ENCODE measurements around the gene CELF2. TPM values are rescaled to one million over a fixed set of nuclear protein-coding genes. Genes with fewer than 3 reads are reported as not detected.

Gene CELF2
- total RNA-seq, 1 donor from 2014 or later, result 110 TPM

DNA sequence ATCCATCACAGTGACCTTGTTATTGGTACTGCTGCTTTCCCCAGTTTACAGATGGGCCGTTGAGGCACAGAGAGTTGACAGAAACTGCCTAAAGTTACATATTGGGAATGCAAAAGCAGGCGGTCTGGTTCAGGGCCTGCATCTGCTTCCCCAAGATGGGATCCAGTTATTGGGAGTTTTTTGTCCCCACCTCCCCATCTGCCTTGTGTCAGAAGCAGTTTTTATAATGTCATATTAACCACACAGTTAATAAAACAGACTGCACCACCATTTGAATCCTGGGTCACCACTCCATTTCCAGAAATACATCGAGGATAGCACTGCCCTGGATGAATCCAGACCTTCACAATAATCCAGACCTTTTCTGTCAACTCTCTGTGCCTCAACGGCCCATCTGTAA, 67.9 kb downstream of the CELF2 start:
- intact Hi-C loops (cut with micrococcal nuclease), result no loop called here
- Mint-ChIP-seq H3K9me3 (no peaks in the 10 kb centered on the region), H3K27me3 (ENCODE audit: insufficient read depth) (peaks cover 5% of the 10 kb centered on the region), H3K36me3 (ENCODE audit: low read depth) (no peaks in the 10 kb centered on the region), H3K4me1 (ENCODE audit: low read depth) (no peaks in the 10 kb centered on the region), H3K27ac (no peak overlapping the region), H3K4me3 (no peak overlapping the region)
- no peak for DNase-seq (ENCODE audit: low spot score)

DNA sequence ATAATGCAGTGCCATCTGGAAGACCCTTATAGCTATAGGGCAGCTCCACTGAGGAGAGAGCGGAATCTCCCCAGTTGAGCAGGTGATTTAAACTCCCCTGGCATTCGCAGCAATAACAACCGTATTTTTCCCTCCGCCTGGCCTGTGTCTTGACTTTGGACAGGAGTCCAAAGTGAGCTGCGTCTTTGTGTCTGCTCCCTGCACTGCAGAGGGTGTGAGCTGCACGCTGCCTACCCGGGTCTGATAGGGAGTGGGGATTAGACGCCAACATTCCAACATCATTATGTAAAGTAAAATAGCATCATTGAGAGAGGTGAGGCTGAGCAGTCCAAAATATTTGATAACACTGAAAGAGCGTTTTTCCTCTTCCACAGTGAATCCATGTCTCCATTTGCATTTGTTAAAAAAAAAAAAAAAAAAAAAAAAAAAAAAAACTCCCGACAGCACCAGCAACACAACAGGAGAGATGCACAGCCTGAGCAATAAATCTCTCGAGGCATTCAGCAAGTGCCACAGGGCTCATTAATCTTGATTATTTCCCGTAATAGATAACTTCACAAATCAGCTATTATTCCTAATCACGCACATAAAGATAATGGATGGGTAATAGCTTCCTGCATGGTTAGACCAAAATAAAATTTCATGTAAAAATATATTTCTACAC, 68.6 kb downstream of the CELF2 start:
- no peaks in the 10 kb centered on the region for H3K36me3 Mint-ChIP-seq (ENCODE audit: low read depth)

DNA sequence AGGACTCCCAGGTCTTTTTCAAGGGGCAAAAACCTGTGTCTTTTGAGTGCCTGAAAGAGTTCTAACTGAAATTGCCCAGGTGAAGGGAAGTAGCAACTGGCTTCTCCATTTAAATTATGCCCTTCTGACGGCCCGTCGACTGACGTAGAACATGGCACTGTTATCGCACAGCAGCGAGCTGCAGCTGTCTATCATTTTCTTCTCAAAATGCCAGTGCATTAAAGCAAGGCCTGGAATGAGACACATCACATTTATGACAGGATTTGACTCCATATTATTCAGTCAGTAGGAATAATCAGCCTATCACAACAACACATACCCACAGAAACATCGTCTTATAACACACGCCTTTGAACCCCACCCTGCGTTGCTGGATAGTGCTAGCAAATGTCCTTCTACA, 69.7 kb downstream of the CELF2 start:
- H3K9me3 Mint-ChIP-seq, result no peaks in the 10 kb centered on the region
- intact Hi-C loops (cut with micrococcal nuclease), result no loop called here

More for the DNA sequence above, 68.6 kb downstream of the CELF2 start:
- Mint-ChIP-seq H3K4me3 (no peak overlapping the region), H3K9me3 (no peaks in the 10 kb centered on the region), H3K27ac (no peak overlapping the region), H3K27me3 (ENCODE audit: insufficient read depth) (peaks cover 5% of the 10 kb centered on the region), H3K4me1 (ENCODE audit: low read depth) (no peaks in the 10 kb centered on the region)
- intact Hi-C loops (cut with micrococcal nuclease), result no loop called here
- DNase-seq (ENCODE audit: low spot score), result no peak

DNA sequence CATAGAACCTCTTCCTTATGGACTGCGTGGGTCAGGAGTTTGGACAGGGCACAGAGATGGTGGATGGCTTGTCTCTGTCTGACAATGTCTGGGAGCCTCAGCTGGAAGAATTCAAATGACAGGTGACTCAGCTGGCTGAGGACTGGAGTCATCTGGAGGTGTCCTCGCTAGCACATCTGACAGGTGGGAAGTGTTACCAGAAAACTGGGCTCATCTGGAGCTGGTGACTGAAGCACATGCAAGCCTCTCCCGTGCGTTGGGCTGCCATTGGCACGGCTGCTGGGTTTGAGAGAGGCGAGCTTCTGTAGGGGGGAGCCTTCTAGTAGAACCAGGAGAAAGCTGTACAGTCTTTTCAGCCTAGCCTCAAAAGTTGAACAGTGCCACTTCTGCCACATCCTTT, 71.0 kb downstream of the CELF2 start:
- H3K9me3 Mint-ChIP-seq, result no peaks in the 10 kb centered on the region
- H3K27ac Mint-ChIP-seq, result no peak overlapping the region
- H3K36me3 Mint-ChIP-seq (ENCODE audit: low read depth), result no peaks in the 10 kb centered on the region
- intact Hi-C loops (cut with micrococcal nuclease), result no loop called here
- peaks cover 10% of the 10 kb centered on the region for H3K27me3 Mint-ChIP-seq (ENCODE audit: insufficient read depth)
- DNase-seq (ENCODE audit: low spot score), result no peak
- no peak overlapping the region for H3K4me3 Mint-ChIP-seq
- no peaks in the 10 kb centered on the region for H3K4me1 Mint-ChIP-seq (ENCODE audit: low read depth)

More for the DNA sequence above, 69.7 kb downstream of the CELF2 start:
- no peak overlapping the region for H3K27ac Mint-ChIP-seq
- H3K36me3 Mint-ChIP-seq (ENCODE audit: low read depth), result no peaks in the 10 kb centered on the region
- H3K4me3 Mint-ChIP-seq, result no peak overlapping the region
- DNase-seq (ENCODE audit: low spot score), result no peak
- no peaks in the 10 kb centered on the region for H3K4me1 Mint-ChIP-seq (ENCODE audit: low read depth)
- H3K27me3 Mint-ChIP-seq (ENCODE audit: insufficient read depth), result peaks cover 8% of the 10 kb centered on the region

DNA sequence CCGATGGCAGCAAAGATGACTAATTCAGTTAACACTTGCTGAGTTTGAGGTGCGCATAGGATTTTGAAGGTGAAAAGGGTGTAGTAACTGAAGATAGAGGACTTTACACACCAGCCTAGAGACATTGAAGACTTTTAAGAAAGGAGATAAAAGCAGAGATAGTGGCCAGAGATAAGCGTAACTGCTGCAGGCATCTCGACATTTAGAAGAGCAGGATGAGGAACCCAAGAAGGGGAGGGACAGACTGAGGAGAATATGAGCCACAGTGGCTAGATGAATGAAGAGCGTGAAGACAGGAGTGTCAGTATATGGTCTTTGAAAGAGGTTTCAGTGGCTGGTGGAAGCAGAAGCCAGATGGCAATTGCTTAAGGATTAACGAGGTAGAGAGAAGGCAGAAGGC, 71.6 kb downstream of the CELF2 start:
- Mint-ChIP-seq H3K4me1 (ENCODE audit: low read depth) (no peaks in the 10 kb centered on the region), H3K9me3 (no peaks in the 10 kb centered on the region)
- intact Hi-C loops (cut with micrococcal nuclease), result no loop called here

DNA sequence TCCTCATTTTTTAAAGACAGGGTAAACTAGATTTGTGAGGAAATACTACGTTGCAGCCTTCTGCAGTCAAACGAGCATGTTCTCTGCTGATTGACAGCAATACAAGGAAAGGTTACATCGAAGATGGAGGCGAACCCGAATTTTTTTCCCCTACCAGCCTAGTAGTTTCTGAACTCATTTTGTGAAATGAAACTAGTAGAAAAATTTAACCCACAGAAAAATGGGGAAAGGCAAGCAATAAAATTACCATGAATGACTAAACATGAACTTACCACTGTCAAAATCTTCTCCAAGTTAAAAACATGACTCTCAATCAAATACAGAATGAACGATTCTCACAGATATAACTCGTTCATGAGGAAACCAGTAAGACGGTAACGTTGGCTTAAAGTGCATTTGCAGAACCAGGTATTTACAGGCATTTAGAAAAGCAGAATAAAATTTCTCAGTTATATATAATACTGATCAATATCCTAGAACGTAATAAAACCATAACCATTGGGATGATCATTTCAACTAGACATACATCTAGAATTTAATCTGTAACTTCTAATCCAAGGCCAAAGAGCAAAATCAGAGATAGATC, 73.9 kb downstream of the CELF2 start:
- Mint-ChIP-seq H3K4me3 (no peak overlapping the region), H3K4me1 (ENCODE audit: low read depth) (no peaks in the 10 kb centered on the region), H3K27ac (no peak overlapping the region), H3K9me3 (no peaks in the 10 kb centered on the region), H3K36me3 (ENCODE audit: low read depth) (no peaks in the 10 kb centered on the region), H3K27me3 (ENCODE audit: insufficient read depth) (peaks cover 24% of the 10 kb centered on the region)
- DNase-seq (ENCODE audit: low spot score), result no peak
- intact Hi-C loops (cut with micrococcal nuclease), result loop anchor here (5.0 kb wide), 1 partner anchor 56 kb away; no protein-coding TSS in a partner anchor

More for the DNA sequence above, 71.6 kb downstream of the CELF2 start:
- Mint-ChIP-seq H3K4me3 (no peak overlapping the region), H3K27ac (no peak overlapping the region), H3K36me3 (ENCODE audit: low read depth) (no peaks in the 10 kb centered on the region), H3K27me3 (ENCODE audit: insufficient read depth) (peaks cover 11% of the 10 kb centered on the region)
- DNase-seq (ENCODE audit: low spot score), result no peak

DNA sequence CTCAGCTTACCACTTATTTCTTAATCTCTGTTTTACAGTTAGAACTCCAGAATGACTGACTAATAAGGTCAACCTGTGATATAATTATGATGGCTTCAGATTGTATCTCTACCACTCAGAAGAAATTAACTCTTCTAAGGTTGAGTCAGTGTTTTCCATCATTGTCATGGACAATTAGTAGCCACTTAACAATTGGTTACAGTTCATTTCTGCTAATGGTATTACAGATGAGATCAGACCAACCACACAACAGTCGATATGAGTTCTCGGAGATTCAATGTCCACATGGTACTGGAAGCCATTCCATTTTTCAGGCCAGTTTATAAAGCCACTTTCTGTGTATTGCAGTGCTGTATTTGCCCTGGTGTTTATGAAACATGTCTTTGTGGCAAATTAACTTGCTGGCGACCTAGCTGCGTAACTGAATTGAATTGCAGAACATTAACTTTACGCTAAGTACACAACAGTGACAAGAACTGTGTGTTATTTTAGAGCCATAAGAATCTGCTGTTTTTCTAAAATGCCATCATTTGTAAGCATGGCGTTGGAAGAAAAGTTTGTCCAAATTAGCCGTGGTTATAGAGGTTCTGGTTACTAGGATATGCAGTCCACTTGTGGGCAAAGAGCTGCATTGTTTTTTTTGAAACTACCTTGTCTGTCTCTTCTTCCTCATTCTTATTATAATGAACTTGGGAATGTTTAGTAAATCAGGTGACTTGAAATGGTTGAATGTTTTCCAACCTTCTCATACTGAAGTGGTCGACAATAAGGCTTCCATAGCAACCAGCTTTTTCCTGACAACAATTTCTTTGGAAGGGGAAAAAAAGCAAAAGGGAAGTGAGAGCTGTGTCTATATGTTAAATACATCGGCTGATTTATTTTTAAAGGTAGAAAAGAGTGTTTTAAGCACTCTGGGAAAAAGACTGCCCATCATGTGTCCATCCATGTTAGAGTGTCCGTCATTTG, 76.4 kb downstream of the CELF2 start:
- no peak for DNase-seq (ENCODE audit: low spot score)
- Mint-ChIP-seq H3K9me3 (no peaks in the 10 kb centered on the region), H3K4me3 (no peak overlapping the region), H3K27me3 (ENCODE audit: insufficient read depth) (peaks cover 29% of the 10 kb centered on the region), H3K4me1 (ENCODE audit: low read depth) (peaks cover 8% of the 10 kb centered on the region), H3K27ac (no peak overlapping the region), H3K36me3 (ENCODE audit: low read depth) (no peaks in the 10 kb centered on the region)
- intact Hi-C loops (cut with micrococcal nuclease), result loop anchor here (5.0 kb wide), 1 partner anchor 53 kb away; no protein-coding TSS in a partner anchor

DNA sequence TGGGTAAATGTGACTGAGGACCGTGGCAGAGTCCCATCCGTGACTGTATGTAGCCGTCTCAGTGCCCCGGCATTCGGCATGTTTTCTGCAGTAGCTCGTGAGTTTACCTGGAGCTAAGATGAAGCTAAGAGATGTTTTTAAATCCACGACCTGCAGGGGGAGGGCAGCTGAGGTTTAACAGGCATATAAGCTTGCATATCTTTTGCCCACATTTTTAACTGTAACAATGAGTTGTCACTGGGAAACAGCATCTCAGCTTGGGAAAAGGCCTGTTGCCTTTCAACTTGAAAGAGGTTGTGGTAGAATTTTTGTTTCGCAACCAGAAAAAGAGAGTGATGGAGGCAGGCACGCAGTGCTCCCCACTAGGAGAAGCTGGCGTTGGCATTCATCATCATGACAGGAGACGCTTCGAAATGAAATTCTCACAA, 77.7 kb downstream of the CELF2 start:
- no peak for DNase-seq (ENCODE audit: low spot score)
- Mint-ChIP-seq H3K36me3 (ENCODE audit: low read depth) (no peaks in the 10 kb centered on the region), H3K4me3 (no peak overlapping the region), H3K27ac (no peak overlapping the region), H3K27me3 (ENCODE audit: insufficient read depth) (peaks cover 29% of the 10 kb centered on the region), H3K4me1 (ENCODE audit: low read depth) (peaks cover 8% of the 10 kb centered on the region), H3K9me3 (no peaks in the 10 kb centered on the region)
- intact Hi-C loops (cut with micrococcal nuclease), result no loop called here

DNA sequence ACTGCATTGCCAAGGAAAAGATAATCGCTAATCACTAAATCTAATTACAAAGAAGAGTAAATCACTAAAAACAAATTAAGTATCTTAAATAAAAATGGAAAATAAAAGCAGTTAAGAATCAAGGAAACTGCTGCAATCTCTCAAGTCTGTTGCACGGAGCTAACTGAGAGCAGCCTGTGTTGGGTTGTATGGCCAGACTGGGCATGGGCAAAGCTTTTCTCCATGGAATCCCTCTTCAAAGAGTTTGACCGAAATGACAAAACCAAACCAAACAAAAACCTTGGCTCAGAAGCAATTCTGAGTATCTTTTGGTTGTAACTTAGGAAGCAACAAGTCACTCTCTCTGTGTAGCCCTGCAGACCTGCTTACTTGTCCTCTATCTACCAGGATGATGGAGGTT, 78.8 kb downstream of the CELF2 start:
- peaks cover 8% of the 10 kb centered on the region for H3K4me1 Mint-ChIP-seq (ENCODE audit: low read depth)
- H3K27me3 Mint-ChIP-seq (ENCODE audit: insufficient read depth), result peaks cover 35% of the 10 kb centered on the region
- no peaks in the 10 kb centered on the region for H3K9me3 Mint-ChIP-seq
- DNase-seq (ENCODE audit: low spot score), result no peak
- no peak overlapping the region for H3K4me3 Mint-ChIP-seq
- H3K27ac Mint-ChIP-seq, result no peak overlapping the region
- no peaks in the 10 kb centered on the region for H3K36me3 Mint-ChIP-seq (ENCODE audit: low read depth)
- intact Hi-C loops (cut with micrococcal nuclease), result no loop called here

DNA sequence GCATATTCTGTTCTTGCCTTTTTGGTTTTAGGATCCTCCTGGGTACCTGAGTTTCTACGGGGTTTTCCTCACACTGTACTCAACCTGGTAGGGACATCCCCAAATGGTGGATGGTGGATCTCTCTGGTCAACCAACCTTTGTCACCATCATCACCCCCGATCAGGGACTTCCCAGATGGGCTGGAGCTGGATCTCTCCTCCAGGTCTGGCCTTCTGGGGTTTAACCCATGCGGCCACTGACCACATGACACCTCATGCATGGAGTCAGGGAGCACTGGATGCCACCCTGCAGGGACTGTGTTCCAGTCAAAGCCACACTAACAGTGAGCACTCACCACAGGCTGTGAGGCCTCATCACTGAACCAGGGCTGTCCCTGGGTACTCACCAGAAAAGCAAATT, 80.0 kb downstream of the CELF2 start:
- Mint-ChIP-seq H3K27me3 (ENCODE audit: insufficient read depth) (peaks cover 35% of the 10 kb centered on the region), H3K4me3 (no peak overlapping the region), H3K4me1 (ENCODE audit: low read depth) (peaks cover 8% of the 10 kb centered on the region), H3K9me3 (no peaks in the 10 kb centered on the region), H3K36me3 (ENCODE audit: low read depth) (no peaks in the 10 kb centered on the region), H3K27ac (no peak overlapping the region)
- intact Hi-C loops (cut with micrococcal nuclease), result no loop called here
- no peak for DNase-seq (ENCODE audit: low spot score)

DNA sequence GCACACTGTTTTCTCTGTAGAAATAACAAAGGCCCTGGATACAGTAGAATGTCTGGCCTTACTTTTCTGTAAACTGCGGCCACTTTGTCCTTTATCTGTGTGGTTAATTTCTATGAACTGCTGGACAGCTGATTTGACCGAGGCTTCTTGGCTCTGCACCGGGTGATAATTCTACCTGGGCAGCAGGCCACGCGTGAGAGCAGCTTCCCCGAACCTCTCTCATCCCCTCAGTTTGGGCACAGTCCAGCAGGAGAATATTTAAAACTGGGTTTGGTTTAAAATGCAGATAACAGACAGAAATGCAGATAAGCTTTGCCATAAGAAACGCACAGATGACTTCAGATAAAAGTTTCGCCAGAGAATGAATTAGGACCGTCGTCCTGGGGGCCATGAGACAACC, 81.0 kb downstream of the CELF2 start:
- peaks cover 36% of the 10 kb centered on the region for H3K27me3 Mint-ChIP-seq (ENCODE audit: insufficient read depth)
- no peaks in the 10 kb centered on the region for H3K9me3 Mint-ChIP-seq
- H3K27ac Mint-ChIP-seq, result no peak overlapping the region
- intact Hi-C loops (cut with micrococcal nuclease), result no loop called here
- peaks cover 8% of the 10 kb centered on the region for H3K4me1 Mint-ChIP-seq (ENCODE audit: low read depth)
- H3K4me3 Mint-ChIP-seq, result no peak overlapping the region
- H3K36me3 Mint-ChIP-seq (ENCODE audit: low read depth), result peaks cover 2% of the 10 kb centered on the region
- DNase-seq (ENCODE audit: low spot score), result no peak

DNA sequence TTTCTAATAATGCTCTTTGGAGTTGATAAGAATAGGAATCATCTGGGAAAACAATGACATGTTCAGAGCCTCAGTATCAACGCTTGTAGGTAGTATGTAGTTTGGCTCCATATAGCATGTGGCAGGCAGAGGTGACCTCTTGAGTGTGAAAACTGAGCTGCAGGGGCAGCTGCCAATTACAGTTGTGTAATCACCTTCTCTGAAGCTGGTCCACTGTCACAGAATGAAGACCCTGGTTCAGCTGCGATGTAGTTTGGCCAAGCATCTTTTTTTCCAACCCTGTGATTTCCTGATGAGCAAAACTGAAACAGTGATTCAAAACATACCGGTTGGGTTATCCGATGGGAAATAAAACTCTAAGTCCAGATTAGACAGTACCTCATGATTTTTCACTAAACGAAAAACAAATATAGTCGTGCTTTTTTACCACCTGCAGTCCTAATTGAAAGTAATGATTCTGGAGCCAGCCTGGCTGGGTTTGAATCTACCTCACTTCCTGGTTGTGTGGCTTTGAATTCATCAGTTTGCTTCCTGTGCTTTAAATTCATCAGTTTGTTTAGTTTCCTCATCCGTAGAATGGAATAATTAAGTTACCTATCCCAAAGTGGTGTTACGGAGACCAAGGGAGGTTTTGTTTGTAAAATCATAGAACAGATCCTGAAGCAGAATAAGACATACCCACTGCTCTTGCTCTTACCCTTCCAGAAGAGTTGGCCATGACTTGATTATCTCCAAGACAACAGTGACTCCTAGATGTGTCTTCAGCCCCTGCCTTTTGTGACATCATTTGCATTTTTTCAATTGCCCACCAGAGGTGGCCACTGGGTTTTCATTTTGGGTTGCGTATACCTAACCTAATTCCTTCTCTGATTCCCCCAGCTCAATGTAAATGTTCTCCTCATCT, 87.4 kb downstream of the CELF2 start:
- intact Hi-C loops (cut with micrococcal nuclease), result no loop called here
- no peak for DNase-seq (ENCODE audit: low spot score)

More for the DNA sequence above, 87.4 kb downstream of the CELF2 start:
- peaks cover 13% of the 10 kb centered on the region for H3K4me1 Mint-ChIP-seq (ENCODE audit: low read depth)
- H3K27ac Mint-ChIP-seq, result no peak overlapping the region
- H3K27me3 Mint-ChIP-seq (ENCODE audit: insufficient read depth), result peaks cover 15% of the 10 kb centered on the region
- H3K36me3 Mint-ChIP-seq (ENCODE audit: low read depth), result peaks cover 5% of the 10 kb centered on the region
- no peaks in the 10 kb centered on the region for H3K9me3 Mint-ChIP-seq
- H3K4me3 Mint-ChIP-seq, result peak overlapping the region; percentile 9

All from activated T-helper 1 cell treated with anti-CD3 and anti-CD28 coated beads, Interleukin-12 subunit alpha, Interleukin-12 subunit beta, Interleukin-2, Interleukin-4 antibody, amounts not matched to agents 30 ng/mL and 10 ng/mL and 1 ng/mL, durations not matched to agents 14 hours and 24 hours and 36 hours (primary cell).